Islet precursor cell (in vitro differentiated cells): ENCODE data around the gene CDH16.
"Not testable (repeated sequence)": the region's sequence is repeated elsewhere in the genome, so short reads cannot be mapped to it uniquely, and the experiment has no call there.

Experiments used
- DNase-seq: peaks from one replicate; pipeline ENCODE4 v3.0.0-alpha.2; 2018

CDH16 gene

DNA sequence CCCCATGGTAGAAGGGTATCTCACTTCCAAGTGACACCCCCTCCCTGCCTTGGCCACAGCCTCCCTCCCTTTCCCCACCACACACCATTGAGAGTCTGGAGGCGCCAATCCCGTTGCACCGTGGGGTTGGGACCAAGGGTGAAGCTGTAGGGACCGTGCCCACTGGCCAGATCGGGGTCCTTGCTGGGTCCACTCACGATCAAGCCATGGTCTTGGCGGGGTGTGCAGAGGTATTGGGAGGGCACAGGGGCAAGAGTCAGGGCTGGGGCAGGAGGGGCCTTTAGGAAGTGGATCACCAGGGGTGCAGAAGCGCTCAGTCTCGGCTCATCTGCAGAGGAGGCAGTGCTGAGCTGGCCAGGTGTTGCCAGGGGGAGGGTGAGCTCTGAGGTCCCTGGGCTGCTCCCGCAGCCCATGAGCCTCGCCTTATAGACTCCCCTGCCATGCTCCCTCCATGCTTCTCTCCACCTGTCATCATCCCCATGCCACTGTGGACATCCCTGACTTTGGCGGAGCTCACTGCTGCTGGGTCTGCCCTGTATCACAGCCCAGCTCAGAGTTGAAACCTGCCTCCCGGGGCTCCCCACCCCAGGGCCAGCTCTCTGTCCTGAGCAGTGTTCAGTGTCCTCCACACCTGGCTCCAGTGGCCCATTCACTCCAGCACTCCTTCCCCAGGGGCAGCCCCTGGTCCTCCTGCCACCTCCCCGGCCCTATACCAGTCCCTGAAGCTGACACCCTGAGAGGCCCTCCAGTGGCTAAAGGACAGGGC is 8.3 kb downstream of the CDH16 start:
- DNase-seq, result no peak

GRCh38 chr16:66908762-66909559 is 9.7 kb downstream of the CDH16 start:
- no peak for DNase-seq

DNA sequence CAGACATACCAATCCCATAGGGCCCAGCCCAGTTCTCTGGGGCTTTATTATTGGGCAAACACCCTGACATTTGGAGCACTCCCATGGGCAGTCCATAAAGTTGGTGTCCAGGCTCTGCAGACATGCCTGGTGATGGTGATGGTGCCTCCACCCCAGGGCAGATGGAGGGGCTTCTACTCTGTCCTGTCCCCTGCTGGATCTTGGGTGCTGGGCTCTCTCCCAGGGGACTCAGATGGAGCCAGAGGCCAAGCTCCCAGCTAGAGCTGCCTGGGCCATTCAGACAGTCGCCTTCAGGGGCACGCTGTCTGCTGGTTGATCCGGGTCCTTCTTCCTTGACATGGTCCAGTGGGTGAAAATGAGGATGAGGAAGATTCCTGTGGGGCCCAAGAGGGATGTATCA is 10.6 kb downstream of the CDH16 start:
- no peak for DNase-seq

- DNase-seq, result no peak
Observed at GRCh38 chr16:66906916-66907836, 11.5 kb downstream of the CDH16 start.

- DNase-seq, result no peak
Observed at GRCh38 chr16:66905633-66906539, 12.8 kb downstream of the CDH16 start.

DNA sequence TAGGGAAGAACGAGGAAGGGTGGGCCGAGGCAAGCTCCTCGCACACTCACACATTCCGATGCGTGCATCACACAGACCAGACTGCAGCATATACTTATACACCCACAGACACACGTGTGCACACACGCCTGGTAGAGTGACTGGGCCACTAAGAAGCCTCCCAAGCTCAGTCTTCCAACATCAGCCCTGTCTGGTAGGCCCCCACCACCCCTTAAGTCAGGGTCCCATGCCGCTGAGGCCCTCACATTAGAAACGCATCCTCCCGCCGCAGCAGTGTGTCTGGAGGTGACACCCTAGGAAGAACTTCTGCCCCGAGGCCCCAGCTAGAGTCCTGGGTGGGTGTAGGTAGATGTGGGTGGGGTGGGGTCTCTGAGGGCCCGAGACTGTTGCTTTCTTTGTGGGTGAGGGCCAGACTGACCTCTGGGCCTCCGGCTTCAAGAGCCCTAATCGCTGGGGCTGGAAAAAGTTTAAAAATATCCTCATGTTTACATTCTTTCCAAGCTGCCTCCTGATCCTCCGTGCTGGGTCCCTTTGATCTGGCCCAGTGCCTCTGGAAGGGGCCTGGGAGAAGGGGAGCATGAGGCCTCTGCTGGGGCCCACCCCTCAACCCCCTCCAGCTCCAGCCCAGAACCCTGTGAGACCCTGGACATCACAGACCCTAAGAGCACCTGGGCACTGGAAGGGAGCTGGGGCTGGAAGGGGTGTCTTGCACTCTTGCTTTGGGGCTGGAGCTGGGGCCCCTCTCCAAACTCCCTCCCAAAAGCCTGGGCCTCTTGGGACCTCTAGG is 13.6 kb downstream of the CDH16 start:
- DNase-seq, result no peak

GRCh38 chr16:66904428-66904845 is 14.2 kb downstream of the CDH16 start:
- DNase-seq, result no peak

GRCh38 chr16:66903544-66904427 is 14.9 kb downstream of the CDH16 start:
- no peak for DNase-seq

DNA sequence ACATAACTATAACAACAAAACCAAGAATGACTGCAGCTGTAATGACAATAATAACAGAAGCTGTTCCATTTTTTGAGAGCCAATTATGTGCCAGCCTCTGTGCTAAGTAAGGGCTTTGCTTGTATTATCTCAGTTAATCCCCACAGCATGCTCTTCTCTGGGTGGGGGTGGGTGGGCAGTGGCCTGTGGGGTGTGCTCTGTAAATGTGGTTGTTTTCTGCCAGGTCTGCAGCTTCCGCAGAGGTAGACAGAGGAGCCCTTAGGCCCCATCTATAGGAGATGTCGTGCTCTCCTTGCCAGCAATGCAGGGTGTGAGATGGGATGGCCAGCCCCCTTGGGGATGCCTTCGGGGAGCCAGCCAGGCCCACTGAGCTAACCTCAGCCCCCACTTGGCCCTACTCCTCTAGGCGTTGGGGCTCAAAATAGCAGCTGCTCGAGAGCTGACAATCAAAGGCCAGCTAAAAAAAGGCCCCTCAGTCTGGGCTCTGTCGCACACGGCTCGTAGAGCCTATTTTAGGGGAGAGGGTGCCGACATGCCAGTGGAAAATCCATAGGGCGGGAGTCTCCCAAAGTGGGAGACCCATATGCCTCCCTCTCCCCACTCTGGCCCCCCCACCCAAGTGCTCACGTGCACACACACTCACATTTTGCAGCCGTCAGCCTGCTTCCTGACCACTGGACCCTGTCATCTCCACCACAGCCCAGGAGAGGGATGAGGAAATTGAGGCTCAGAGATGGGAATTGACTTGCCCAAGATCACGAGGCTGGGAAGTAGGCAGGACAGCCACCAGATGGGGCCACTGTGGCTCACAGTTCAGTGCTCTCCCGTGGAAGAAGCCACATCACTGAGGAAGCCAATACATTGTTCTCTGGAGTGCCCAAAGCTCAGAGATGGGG is 15.8 kb downstream of the CDH16 start:
- no peak for DNase-seq

DNA sequence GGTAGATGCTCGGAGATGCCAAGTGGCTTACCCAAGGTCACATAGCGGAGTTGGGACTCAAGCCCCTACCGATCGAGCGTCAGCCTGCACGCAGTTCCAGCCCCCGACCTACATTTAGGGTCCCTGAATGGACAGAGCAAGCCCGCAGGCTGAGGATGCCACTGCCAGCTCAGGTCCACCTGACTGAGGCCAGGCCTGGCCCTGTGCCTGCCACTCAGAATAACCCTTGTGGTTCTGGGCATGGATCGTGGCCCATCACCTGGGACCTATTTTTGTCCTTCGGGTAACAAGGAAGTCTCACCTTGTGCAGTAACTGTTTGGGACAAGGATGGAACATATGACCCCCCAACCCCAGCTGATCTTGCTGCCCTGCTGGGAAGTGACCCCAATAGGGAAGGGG is 17.1 kb downstream of the CDH16 start:
- DNase-seq, result no peak

DNA sequence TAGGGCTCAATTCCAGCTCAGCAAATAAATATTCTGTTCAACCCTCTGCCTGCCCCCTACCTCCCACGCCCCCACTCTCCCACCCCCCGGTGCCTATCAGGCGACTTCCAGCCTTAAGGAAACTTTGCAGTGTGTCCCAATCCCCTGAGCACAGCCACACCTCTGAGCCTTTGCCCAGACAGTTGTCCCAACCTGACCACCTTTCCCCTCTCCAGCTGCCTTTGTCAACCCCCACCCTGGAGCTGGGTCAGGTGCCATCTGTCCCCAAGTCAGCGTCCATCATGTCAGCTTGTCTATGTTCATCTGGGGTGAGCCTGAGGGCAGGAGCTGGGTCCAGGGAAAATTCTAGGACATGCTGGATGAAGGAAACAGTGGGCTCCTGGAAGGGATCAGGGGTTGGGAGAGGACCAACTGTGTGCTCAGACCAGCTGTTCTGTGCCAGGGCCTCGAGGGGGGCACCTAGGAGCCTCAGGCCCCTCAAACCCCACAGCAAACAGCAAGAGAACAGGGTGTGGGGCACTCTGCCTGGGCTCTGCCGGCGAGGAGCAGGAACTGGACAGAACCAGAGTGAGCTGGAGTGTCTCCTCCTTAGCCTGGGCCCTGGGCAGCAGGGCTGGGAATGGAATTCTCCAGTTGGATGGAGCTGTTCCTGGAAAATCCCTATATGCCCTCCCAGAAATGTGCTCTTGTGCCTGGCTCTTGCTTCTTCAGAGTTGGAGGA is 17.8 kb downstream of the CDH16 start:
- no peak for DNase-seq

- peak; percentile 83 for DNase-seq
Observed at GRCh38 chr16:66899945-66900710, 18.6 kb downstream of the CDH16 start.

DNA sequence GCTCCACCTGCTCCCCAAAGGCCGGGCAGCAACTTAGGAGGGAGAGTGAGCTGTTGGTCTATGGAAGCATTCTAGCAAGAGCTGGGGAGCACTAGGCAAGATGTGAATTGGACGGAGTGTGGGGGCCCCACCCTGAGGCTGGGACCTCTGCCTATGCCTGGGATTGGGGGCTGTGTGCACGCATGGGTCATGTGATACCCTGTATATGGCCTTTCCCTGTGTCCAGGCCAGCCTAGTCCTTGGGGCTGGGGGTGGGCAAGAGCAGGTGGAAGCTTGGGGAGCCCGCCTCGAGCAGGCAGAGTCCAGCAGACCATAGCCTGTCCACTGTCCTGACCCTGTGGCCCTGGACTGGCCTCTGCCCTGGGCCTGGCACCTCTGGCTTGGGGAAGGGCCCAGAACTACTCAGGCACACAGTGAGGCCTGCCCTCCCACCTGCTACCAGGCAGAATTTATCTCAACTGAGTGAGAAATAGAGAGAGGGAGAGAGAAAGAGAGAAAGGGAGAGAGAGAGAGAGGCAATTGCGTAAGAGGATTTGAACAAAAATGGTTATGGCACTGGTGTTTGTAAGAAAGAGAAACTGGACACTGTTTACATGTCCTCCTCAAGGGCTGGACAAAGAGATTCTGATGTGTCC is 19.3 kb downstream of the CDH16 start:
- no peak for DNase-seq

GRCh38 chr16:66898933-66899309 is 19.8 kb downstream of the CDH16 start:
- DNase-seq, result no peak

- DNase-seq, result no peak
Observed at GRCh38 chr16:66898207-66898606, 20.5 kb downstream of the CDH16 start.

- not testable (repeated sequence) for DNase-seq
Observed at GRCh38 chr16:66896682-66897081, 22.0 kb downstream of the CDH16 start.

DNA sequence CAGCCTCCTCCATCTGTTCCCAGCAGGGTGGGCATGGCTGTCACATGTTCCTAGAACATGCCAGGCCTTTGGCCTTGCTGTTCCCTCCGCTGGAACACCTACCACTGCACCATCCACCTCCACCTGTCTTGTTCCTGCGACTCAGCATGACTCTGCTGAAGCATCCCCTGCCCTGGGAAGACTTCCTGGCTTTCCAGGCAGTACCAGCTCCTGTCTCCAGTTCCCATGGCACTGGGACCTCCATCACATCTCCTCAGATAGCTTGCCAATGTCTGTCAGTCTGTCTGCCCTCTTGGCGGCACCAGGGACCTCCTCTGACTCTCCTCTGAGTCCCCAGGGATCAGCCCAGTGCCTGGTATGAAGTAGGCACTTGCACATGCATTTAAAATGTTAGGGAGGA is 22.7 kb downstream of the CDH16 start:
- DNase-seq, result no peak
